PFSK-1 (cell line): ENCODE data around the gene ZNF276.

Source experiments
- FOXP2 ChIP-seq: optimal IDR thresholded peaks from 2 replicates; pipeline ENCODE3; 2011; ENCODE audit warnings: borderline replicate concordance, control low read depth, inconsistent platforms; ENCODE audit not compliant: insufficient read depth; ENCODE audit errors: extremely low read length, extremely low read depth
- POLR2AphosphoS5 ChIP-seq: IDR thresholded peaks from 2 replicates; pipeline ENCODE4 v1.6.1; 2012; ENCODE audit warnings: low read depth, mild to moderate bottlenecking, control low read depth, low read length, moderate library complexity
- SIN3A ChIP-seq: IDR thresholded peaks from 2 replicates; pipeline ENCODE4 v1.6.1; 2012; ENCODE audit warnings: mild to moderate bottlenecking, low read length, moderate library complexity, borderline replicate concordance; ENCODE audit not compliant: insufficient read depth
- TAF1 ChIP-seq: IDR thresholded peaks from 2 replicates; pipeline ENCODE4 v1.6.1; 2012; ENCODE audit warnings: low read length, control low read depth, borderline replicate concordance; ENCODE audit not compliant: insufficient read depth
- TF ChIP-seq, protein P1 (sequence below), 2 experiments: IDR thresholded peaks; 2 replicates each; pipeline versions ENCODE4 v1.6.1 to v1.8.0; 2011 to 2012; ENCODE audit warnings: low read depth in 2 of 2, low read length in 2 of 2, control low read depth in 1 of 2, inconsistent platforms in 1 of 2, mild to moderate bottlenecking in 1 of 2, moderate library complexity in 1 of 2; ENCODE audit not compliant: insufficient read depth in 1 of 2

- TF ChIP-seq POLR2AphosphoS5: no peak
- TF ChIP-seq, protein P1, sequence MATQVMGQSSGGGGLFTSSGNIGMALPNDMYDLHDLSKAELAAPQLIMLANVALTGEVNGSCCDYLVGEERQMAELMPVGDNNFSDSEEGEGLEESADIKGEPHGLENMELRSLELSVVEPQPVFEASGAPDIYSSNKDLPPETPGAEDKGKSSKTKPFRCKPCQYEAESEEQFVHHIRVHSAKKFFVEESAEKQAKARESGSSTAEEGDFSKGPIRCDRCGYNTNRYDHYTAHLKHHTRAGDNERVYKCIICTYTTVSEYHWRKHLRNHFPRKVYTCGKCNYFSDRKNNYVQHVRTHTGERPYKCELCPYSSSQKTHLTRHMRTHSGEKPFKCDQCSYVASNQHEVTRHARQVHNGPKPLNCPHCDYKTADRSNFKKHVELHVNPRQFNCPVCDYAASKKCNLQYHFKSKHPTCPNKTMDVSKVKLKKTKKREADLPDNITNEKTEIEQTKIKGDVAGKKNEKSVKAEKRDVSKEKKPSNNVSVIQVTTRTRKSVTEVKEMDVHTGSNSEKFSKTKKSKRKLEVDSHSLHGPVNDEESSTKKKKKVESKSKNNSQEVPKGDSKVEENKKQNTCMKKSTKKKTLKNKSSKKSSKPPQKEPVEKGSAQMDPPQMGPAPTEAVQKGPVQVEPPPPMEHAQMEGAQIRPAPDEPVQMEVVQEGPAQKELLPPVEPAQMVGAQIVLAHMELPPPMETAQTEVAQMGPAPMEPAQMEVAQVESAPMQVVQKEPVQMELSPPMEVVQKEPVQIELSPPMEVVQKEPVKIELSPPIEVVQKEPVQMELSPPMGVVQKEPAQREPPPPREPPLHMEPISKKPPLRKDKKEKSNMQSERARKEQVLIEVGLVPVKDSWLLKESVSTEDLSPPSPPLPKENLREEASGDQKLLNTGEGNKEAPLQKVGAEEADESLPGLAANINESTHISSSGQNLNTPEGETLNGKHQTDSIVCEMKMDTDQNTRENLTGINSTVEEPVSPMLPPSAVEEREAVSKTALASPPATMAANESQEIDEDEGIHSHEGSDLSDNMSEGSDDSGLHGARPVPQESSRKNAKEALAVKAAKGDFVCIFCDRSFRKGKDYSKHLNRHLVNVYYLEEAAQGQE (IDR thresholded peaks at IDR 0.05; ENCODE audit: insufficient read depth in 1 of 2, low read depth in 2 of 2, low read length in 2 of 2): no peak
- no peak for TF ChIP-seq TAF1
- no peak for TF ChIP-seq SIN3A
- no peak for TF ChIP-seq FOXP2
These were observed 11.5 kb upstream of the ZNF276 start for GRCh38 chr16:89709716-89710432.
